DND-41 (cell line): ENCODE results near the gene OR51G2.

Experiments used
- ATAC-seq: fragments of 200-7000 bp; cut with Tn5 transposase; 3 replicates; pipeline ENCODE4 v1.9.1; 2021; ENCODE audit warnings: low read depth; ENCODE audit not compliant: insufficient read depth
- DNase-seq: peaks from one replicate; pipeline ENCODE4 v3.0.0-alpha.2; 2020
- H2AFZ ChIP-seq: 2 replicates; pipeline ENCODE4 v1.6.0; 2012; ENCODE audit warnings: low read depth, low read length
- H3K27ac ChIP-seq: 2 replicates; pipeline ENCODE4 v1.5.1; 2012; ENCODE audit warnings: low read length, inconsistent platforms
- H3K27me3 ChIP-seq: fragments of 200-600 bp; sonication (generic); 2 replicates; pipeline ENCODE4 v1.6.0; 2012; ENCODE audit warnings: low read length, mild to moderate bottlenecking, inconsistent platforms; ENCODE audit not compliant: insufficient read depth, poor library complexity
- H3K36me3 ChIP-seq: 2 replicates; pipeline ENCODE4 v1.5.1; 2012; ENCODE audit warnings: low read length, inconsistent platforms; ENCODE audit not compliant: insufficient read depth
- H3K4me1 ChIP-seq: 2 replicates; pipeline ENCODE4 v1.5.1; 2012; ENCODE audit warnings: mild to moderate bottlenecking, low read length; ENCODE audit not compliant: insufficient read depth
- H3K4me2 ChIP-seq: 2 replicates; pipeline ENCODE4 v1.6.0; 2012; ENCODE audit warnings: mild to moderate bottlenecking, moderate library complexity, low read length, inconsistent platforms; ENCODE audit not compliant: insufficient read depth
- H3K4me3 ChIP-seq, 2 experiments: fragments of 200-600 bp in 1 of 2; shearing (Covaris generic) in 1 of 2; 2 replicates each; pipeline ENCODE4 v1.5.1; 2012 to 2016; ENCODE audit warnings: inconsistent platforms in 2 of 2, low read length in 2 of 2, mild to moderate bottlenecking in 2 of 2, low read depth in 1 of 2, moderate library complexity in 1 of 2
- H3K79me2 ChIP-seq: 2 replicates; pipeline ENCODE4 v1.6.0; 2012; ENCODE audit warnings: low read length, inconsistent platforms; ENCODE audit not compliant: insufficient read depth
- H3K9ac ChIP-seq: 2 replicates; pipeline ENCODE4 v1.6.0; 2012; ENCODE audit warnings: low read depth, mild to moderate bottlenecking, inconsistent platforms, low read length, moderate library complexity
- H3K9me3 ChIP-seq: 2 replicates; pipeline ENCODE4 v1.5.1; 2012; ENCODE audit warnings: low read length, moderate library complexity, mild to moderate bottlenecking, inconsistent platforms; ENCODE audit not compliant: insufficient read depth, severe bottlenecking
- H4K20me1 ChIP-seq: 2 replicates; pipeline ENCODE4 v1.6.0; 2012; ENCODE audit warnings: low read length; ENCODE audit not compliant: insufficient read depth
- CTCF ChIP-seq: IDR thresholded peaks from 2 replicates; pipeline ENCODE4 v1.5.1; 2012; ENCODE audit warnings: borderline replicate concordance, low read length, moderate library complexity, mild to moderate bottlenecking; ENCODE audit not compliant: poor library complexity, severe bottlenecking; ENCODE audit errors: extremely low read depth
- EZH2 ChIP-seq: IDR thresholded peaks from 3 replicates; pipeline ENCODE4 v1.6.1; 2012; ENCODE audit warnings: borderline replicate concordance, low read depth, mild to moderate bottlenecking, moderate library complexity, low read length, inconsistent platforms; ENCODE audit not compliant: severe bottlenecking

Gene OR51G2

GRCh38 chr11:4924239-4924638 lies 5.1 kb upstream of the OR51G2 start, which contains the start of gene OR51G1:
Gene OR51G1, minus strand, starts transcription at chr11:4924339. Its CDS starts 0 bp downstream, at chr11:4924339.
- H3K4me1 ChIP-seq: no peaks in the 10 kb centered on the region
- ATAC-seq: no peak

GRCh38 chr11:4922304-4922703 lies 3.2 kb upstream of the OR51G2 start:
- Histone ChIP-seq H3K27me3 (peaks cover 3% of the 10 kb centered on the region), H4K20me1 (no peaks in the 10 kb centered on the region), H3K9me3 (no peaks in the 10 kb centered on the region), H3K36me3 (no peaks in the 10 kb centered on the region), H3K4me3 (no peak overlapping the region), H3K27ac (no peak overlapping the region), H3K9ac (no peak overlapping the region), H3K79me2 (no peaks in the 10 kb centered on the region), H3K4me2 (no peak overlapping the region), H2AFZ (no peak overlapping the region), H3K4me1 (no peaks in the 10 kb centered on the region)
- no peak for TF ChIP-seq EZH2
- TF ChIP-seq CTCF: no peak
- no peak for ATAC-seq
- DNase-seq: no peak

More at GRCh38 chr11:4924239-4924638, 5.1 kb upstream of the OR51G2 start, which contains the start of gene OR51G1:
- TF ChIP-seq EZH2 (no peak), CTCF (no peak)
- peaks cover 5% of the 10 kb centered on the region for H3K27me3 ChIP-seq
- H3K4me3 ChIP-seq: no peak within 1 kb of the TSS
- H3K9me3 ChIP-seq: no peaks in the 10 kb centered on the region
- H4K20me1 ChIP-seq: no peaks in the 10 kb centered on the region
- H3K9ac ChIP-seq: no peak within 1 kb of the TSS
- no peak within 1 kb of the TSS for H3K27ac ChIP-seq
- DNase-seq: no peak
- H3K4me2 ChIP-seq: no peak within 1 kb of the TSS
- H3K36me3 ChIP-seq: no peaks in the 10 kb centered on the region
- H3K79me2 ChIP-seq: no peaks in the 10 kb centered on the region
- H2AFZ ChIP-seq: no peak within 1 kb of the TSS

- no peak overlapping the region for H3K4me2 ChIP-seq
- H4K20me1 ChIP-seq: no peaks in the 10 kb centered on the region
- no peak for TF ChIP-seq EZH2
- no peak for TF ChIP-seq CTCF
- DNase-seq: no peak
- H3K36me3 ChIP-seq: no peaks in the 10 kb centered on the region
- no peak overlapping the region for H2AFZ ChIP-seq
- H3K79me2 ChIP-seq: no peaks in the 10 kb centered on the region
- H3K9me3 ChIP-seq: no peaks in the 10 kb centered on the region
- no peak overlapping the region for H3K4me3 ChIP-seq
- peaks cover 3% of the 10 kb centered on the region for H3K27me3 ChIP-seq
- no peak for ATAC-seq
- H3K27ac ChIP-seq: no peak overlapping the region
- H3K9ac ChIP-seq: no peak overlapping the region
- H3K4me1 ChIP-seq: no peaks in the 10 kb centered on the region
Observed at GRCh38 chr11:4921796-4922195, 2.6 kb upstream of the OR51G2 start.

GRCh38 chr11:4916581-4916980 lies 2.6 kb downstream of the OR51G2 start:
- no peaks in the 10 kb centered on the region for H3K9me3 ChIP-seq
- TF ChIP-seq CTCF: no peak
- no peak for TF ChIP-seq EZH2
- no peaks in the 10 kb centered on the region for H3K79me2 ChIP-seq

More at GRCh38 chr11:4916581-4916980, 2.6 kb downstream of the OR51G2 start:
- Histone ChIP-seq H3K4me2 (no peak overlapping the region), H4K20me1 (no peaks in the 10 kb centered on the region), H3K27ac (no peak overlapping the region), H3K36me3 (no peaks in the 10 kb centered on the region), H3K27me3 (no peaks in the 10 kb centered on the region), H2AFZ (no peak overlapping the region), H3K4me3 (no peak overlapping the region), H3K9ac (no peak overlapping the region), H3K4me1 (no peaks in the 10 kb centered on the region)
- DNase-seq (no peak), ATAC-seq (no peak)
